ENCODE measurements around the gene VEPH1.

The VEPH1 gene

DNA sequence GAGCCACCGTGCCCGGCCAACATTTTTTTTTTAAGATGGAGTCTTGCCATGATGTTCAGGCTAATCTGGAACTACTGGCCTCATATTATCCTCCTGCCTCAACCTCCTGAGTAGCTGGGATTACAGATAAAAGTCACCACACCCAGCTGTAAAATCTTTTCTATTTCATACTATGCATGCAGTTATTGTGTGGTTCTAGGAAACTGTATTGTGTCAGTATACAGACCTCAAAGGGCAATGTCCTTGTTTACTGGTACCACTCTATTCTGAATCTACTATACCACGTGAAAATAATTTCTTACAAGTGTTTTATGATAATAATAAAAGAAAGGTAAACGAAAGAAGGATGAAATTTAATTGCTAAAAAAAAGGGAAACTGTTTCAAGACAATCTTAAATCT lies 190.0 kb downstream of the VEPH1 start:
- no peak for DNase-seq (ENCODE audit: extremely low read depth in 1 of 2, low read depth in 1 of 2)

DNA sequence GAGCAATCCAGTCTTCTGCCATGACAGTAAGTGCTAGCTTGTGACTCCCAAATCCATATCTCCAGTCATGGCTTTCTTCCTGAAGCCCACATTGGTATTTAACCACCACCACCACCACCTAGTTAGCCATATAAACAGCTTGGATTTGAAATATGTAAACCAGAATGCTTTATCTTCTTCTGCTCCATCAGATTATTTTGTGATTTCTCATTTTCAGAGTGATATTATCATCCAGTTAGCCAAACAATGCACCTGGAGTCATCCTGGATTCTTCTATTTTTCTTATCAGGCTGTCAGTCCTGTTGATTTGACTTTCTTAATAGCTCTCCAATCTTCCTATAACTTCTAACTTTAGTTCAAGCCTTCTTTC lies 190.9 kb downstream of the VEPH1 start:
- DNase-seq (ENCODE audit: extremely low read depth in 1 of 2, low read depth in 1 of 2) = no peak

DNA sequence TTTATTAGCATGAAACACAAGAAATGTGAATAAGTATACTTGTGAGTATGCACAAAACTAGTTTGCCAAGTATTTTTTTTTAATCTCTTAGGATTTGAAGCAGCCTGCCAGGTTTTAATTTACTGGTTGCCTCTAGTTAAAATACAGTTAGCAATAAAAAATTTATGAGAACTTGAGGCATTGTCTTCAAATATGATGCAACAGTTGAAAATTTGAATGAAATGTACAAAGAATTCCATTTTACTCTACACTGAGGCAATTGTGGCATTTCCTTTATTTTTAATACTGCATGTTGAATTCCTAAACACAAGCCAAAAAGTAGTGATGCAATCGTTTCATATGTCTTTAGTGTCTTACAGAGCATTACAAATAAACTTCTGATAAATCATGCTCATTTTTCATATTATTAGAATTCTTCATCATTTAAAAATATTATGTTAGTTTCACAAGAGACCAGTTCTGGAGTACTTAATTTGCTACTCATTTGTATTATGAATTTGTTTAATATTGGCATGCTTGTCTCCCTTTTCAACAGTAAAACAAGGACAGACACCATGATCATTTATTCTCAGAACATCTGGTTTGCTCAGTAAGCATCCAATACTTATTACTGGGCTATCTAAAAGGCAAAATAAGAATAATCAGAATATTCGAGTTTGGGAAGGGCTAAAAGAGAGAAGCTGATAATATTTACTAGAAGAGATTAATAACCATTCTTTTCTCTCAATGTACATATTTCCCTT lies 191.4 kb downstream of the VEPH1 start:
- no peak for DNase-seq (ENCODE audit: extremely low read depth in 1 of 2, low read depth in 1 of 2)

DNA sequence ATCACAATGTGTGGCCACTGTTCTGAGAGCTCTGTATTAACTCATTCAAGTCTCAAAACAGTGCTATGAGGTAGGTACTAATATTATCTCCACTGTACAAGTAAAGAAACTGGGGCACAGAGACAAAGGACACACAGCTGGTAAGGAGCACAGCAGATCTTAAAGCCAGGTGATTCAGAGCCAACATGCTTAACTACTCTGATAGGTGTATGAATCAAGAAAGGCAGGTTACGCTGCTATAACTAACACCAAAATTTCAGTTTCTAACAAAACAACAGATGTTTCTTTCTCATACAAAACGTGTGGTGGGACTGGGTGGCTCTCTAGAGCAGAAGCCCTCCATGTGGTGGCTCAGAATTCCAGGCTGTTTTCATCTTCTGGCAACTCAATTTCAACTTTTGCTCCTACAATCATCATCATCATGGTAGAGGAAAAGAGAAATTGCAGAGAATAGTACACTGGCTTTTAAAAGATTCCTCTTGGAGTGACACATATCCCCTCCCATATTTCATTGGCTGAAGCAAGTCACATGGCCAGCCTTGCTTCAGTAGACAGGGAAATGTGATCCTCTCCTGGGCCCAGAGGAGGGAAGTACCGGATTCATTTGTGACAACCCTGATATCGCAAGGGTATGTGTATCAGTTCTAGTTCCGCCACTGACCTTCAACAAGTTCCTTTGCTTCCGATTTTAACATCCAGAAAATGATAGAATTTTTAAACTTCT lies 192.7 kb downstream of the VEPH1 start:
- DNase-seq (ENCODE audit: extremely low read depth in 1 of 2, low read depth in 1 of 2) = no peak

DNA sequence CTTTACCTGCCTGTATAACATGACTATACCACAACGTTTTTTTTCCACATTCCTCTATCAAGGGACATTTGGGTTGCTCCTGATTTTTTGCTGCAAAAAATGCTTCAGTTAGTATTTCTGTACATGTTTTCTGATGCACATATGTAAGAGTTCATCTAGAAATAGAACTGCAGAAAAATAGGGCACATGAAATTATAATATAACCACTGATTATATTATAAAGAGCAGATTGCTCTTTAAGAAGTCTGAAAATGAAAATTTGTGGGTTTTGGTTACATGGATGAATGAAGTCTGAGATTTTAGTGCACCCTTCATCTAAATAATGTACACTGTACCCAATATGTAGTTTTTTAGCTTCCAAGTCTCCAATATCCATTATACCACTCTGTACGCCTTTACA lies 196.7 kb downstream of the VEPH1 start:
- no peak for DNase-seq (ENCODE audit: extremely low read depth in 1 of 2, low read depth in 1 of 2)

- no peak for DNase-seq (ENCODE audit: extremely low read depth in 1 of 2, low read depth in 1 of 2)
These were observed 197.8 kb downstream of the VEPH1 start for GRCh38 chr3:157305392-157305791.

DNA sequence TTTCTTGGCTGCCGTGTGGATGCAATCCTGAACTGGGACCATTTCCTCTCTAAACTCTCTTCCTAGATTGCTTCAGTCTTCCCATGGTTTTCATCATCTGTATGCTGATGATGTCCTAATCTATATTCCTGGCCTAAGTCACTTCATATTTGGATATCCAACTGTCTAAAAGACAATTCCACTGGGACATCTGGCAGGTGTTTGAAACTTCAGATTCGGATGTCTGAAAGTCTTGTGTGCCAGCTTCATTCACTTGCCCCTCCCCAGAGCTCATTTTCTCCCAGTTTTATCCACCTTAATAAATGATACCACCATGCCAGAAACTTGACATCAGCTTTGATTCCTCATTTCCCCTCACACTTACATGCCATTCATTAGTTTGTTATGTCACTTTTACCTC lies 201.5 kb downstream of the VEPH1 start:
- DNase-seq (ENCODE audit: extremely low read depth in 1 of 2, low read depth in 1 of 2) = no peak

DNA sequence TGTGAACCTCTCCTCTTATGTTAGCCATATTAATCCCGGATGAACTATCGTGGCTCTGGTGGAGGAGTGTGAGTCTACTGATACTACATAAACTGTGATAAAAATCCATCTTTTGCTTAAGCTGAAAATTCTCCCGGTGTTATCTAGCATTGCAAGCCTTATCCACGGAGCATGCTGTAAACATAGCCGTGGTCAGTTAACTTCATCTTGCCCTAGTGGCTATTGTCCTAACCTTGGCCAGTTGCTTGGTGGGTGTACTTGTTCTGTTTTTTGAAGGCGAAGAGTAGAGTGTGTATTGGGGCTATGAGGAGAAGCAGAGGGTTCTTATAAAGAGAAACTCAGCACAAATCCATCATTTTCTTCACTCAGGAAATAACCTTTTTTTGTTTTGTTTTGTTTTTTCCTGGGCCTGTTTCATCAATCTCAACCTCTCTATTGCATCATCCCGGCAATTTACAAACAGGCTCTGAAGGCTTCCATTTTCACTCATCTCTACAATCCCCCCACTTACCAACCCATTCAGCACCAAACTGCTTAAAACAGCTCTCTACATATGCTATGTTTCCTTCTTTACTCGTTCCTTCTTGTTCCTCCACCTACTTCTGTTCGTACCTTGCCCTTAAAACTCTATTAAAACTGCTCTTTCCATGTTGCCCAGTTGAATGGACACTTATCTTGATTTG lies 202.1 kb downstream of the VEPH1 start:
- DNase-seq (ENCODE audit: extremely low read depth in 1 of 2, low read depth in 1 of 2) = no peak

DNA sequence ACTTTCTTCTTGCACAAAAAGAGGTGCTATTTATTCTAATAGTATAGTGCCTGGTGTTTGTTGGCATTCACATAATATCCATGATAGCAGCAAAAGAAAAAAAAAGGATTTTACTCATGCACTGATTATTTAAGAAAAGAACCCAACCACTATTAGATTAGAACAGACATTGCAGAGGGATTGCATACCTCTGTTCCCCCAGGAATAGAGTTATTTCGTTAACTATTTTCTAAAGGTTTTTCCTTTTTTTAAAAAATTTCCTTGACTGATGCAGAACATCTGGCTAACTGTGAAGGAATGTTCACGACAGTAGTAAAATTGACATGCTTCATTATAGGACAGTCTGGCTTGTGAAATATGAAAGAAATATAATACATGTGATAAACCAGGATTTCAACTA lies 203.1 kb downstream of the VEPH1 start:
- DNase-seq (ENCODE audit: extremely low read depth in 1 of 2, low read depth in 1 of 2) = no peak

DNA sequence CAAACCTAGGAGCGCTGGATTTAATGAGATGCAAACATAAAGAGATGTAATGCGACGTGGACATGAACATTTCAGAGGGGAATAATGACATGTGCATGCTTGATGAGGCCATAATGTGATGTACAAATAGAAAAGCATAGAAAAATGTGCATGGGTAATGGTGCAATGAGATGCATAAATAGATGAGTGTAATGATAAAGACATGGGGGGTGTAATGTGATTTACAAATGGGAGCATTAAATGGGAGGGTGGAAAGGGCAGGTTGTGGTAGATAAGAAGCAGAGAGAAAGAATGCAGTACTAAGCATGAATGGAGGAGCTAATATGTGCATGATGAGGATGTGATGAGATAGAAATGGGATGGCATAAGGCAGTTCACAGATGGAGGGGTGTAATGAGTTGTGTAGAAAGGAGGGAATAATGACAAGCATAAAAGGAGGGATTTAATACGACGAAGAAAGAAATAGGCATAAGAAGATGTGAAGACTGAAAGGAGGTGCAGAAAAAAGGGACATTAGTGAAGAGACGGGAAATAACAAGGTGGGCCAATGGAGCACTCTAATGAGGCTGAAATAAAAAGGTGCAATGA lies 205.8 kb downstream of the VEPH1 start:
- DNase-seq (ENCODE audit: extremely low read depth in 1 of 2, low read depth in 1 of 2) = no peak

GRCh38 chr3:157294953-157295352 lies 208.3 kb downstream of the VEPH1 start:
- no peak for DNase-seq (ENCODE audit: extremely low read depth in 1 of 2, low read depth in 1 of 2)

GRCh38 chr3:157294491-157294890 lies 208.7 kb downstream of the VEPH1 start:
- no peak for DNase-seq (ENCODE audit: extremely low read depth in 1 of 2, low read depth in 1 of 2)

- no peak for DNase-seq (ENCODE audit: extremely low read depth in 1 of 2, low read depth in 1 of 2)
These were observed 212.4 kb downstream of the VEPH1 start for GRCh38 chr3:157290766-157291165.

GRCh38 chr3:157285966-157286365 lies 217.2 kb downstream of the VEPH1 start:
- no peak for DNase-seq (ENCODE audit: extremely low read depth in 1 of 2, low read depth in 1 of 2)

- DNase-seq (ENCODE audit: extremely low read depth in 1 of 2, low read depth in 1 of 2) = no peak
These were observed 218.1 kb downstream of the VEPH1 start for GRCh38 chr3:157285141-157285540.

DNA sequence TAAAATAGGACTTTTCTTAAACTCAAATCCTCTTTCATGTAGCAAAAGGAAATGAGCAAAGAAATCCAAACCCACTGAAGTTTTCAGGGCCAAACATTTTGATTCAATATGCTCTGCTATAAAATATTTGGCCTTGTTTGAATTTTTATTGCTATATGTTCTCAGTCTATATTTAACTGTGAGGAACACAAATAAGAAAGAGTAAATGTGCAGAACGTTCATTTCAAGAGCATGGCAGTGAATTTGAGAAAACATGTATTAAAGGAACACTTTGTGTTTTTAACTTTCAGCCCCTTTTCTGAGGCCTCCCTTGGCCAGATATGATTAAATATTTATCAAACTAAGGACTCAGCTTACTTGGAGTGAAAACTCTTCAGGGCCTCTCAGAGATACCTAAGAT lies 218.5 kb downstream of the VEPH1 start:
- DNase-seq (ENCODE audit: extremely low read depth in 1 of 2, low read depth in 1 of 2) = no peak

- DNase-seq (ENCODE audit: extremely low read depth in 1 of 2, low read depth in 1 of 2) = no peak
These were observed 220.7 kb downstream of the VEPH1 start for GRCh38 chr3:157282261-157283191.

DNA sequence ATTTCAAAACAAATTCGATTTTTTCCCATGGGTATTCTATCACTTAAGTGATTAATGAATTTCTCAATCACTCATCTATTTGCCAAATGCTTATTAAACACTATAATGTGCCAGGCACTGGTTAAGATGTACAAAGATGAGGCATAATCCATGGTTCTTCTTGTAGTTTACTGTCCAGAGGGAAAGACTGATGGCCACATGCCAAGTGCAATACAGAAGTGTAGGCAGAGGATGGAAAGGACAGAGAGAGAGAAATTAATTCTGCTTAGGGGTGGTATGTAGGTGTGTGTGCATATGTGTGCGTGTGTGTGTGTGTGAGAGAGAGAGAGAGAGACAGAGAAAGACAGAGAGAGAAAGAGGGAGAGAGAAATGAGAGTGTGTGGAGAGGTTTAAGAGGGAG lies 222.4 kb downstream of the VEPH1 start:
- DNase-seq (ENCODE audit: extremely low read depth in 1 of 2, low read depth in 1 of 2) = no peak

- no peak for DNase-seq (ENCODE audit: extremely low read depth in 1 of 2, low read depth in 1 of 2)
These were observed 222.9 kb downstream of the VEPH1 start for GRCh38 chr3:157280354-157280753.

GRCh38 chr3:157279237-157279636 lies 224.0 kb downstream of the VEPH1 start:
- no peak for DNase-seq (ENCODE audit: extremely low read depth in 1 of 2, low read depth in 1 of 2)

DNA sequence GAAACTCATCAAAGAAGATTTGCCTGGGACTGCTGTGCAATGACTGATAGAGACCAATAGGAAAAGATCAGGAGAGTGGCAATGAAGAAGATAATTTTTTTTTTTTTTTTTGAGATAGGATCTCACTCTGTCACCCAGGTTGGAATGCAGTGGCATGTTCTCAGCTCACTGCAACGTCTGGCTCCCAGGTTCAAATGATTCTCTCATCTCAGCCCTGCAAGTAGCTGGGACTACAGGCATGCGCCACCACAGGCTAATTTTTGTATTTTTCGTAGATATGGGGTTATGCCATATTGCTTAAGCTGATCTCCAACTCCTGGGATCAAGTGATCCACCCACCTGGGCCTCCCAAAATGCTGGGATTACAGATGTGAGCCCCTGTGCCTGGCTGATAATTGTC lies 226.4 kb downstream of the VEPH1 start:
- DNase-seq (ENCODE audit: extremely low read depth in 1 of 2, low read depth in 1 of 2) = no peak

All from stimulated activated CD8-positive, alpha-beta memory T cell treated with anti-CD3 and anti-CD28 coated beads, Interleukin-7, amount 100 ng/mL, for 48 hours (primary cell).